HG03064 (cell line): ENCODE data around the gene SH2D1B.

Source experiments
- ATAC-seq: cut with Tn5 transposase; IDR thresholded peaks from one replicate; pipeline ENCODE4 v1.9.1; 2021; ENCODE audit warnings: low read depth; ENCODE audit not compliant: unreplicated experiment

SH2D1B gene

DNA sequence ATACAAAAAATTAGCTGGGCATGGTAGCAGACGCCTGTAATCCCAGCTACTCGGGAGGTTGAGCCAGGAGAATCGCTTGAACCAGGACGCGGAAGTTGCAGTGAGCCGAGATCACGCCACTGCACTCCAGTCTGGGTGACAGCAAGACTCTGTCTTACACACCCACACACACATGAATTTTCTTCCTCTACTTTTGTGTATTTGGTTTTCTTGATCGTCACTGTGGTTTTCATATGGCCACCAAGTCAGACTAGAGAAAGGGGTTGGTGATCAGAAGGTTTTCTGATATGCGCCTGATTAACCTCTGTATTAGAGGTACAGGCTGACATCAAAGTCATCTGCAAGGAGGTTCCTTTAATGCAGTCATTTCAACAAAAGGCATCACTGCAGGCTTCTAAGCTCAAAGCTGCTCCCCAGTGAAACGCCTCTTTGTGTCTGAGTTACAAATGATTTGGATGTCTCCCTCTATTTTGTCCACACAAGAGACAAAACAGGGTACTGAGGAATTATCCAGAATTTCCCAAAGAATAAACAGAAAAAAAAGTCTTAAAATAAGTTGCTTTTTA lies 11.1 kb downstream of the SH2D1B start:
- no peak for ATAC-seq

DNA sequence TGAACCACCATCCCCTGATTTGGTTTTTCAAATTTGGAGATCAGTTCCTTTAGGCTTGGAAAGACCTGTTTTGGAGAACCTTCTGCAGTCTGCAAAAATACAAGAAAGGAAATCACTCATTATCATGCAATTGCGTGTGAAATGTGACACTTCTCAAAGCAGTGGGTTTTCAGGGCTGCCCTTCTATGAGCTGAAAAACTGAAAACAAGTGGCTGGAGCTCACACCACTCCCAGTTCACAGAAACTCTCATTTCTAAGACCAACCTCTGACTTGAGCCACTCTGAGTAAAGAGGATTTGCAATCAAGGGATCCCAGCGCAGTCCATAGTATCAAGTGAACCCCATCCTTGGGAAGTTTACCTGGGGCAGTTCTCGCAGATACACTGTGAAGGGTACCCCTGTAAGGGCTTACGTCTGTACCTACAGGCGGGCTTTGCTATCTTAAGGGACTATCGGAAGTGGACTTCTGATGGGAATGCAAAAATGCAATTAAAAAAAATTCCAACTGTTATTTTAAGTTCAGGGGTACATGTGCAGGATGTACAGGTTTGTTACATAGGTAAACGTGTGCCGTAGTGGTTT lies 12.8 kb downstream of the SH2D1B start:
- ATAC-seq = no peak

DNA sequence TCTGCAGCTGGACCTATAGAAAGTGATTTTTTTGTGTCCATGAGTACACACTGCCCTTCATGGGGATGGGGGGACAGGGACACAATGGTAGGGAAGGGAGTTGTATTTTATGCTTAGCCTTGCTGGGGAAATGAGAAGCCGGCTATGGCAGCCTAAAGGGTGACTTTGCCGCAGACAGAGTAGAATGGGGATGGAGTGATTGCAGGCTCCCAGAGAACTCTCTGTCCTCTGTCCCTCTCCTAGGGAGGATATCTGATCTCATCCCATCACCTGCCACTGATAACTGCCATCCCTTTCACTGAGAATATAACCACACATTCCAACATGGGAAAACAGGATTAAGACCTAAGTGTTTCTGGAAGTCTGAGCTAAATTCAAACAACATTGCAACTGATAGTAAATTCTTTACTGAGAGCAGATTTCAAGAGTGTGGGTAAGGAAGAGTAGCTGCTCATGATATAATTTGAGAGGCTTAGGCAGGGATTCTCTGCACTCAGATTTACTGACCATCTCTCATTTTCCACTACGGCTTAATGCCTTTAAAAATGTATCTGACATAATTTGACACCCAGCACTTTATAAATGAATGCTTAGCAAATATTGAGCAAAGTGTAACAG lies 13.9 kb downstream of the SH2D1B start:
- no peak for ATAC-seq

DNA sequence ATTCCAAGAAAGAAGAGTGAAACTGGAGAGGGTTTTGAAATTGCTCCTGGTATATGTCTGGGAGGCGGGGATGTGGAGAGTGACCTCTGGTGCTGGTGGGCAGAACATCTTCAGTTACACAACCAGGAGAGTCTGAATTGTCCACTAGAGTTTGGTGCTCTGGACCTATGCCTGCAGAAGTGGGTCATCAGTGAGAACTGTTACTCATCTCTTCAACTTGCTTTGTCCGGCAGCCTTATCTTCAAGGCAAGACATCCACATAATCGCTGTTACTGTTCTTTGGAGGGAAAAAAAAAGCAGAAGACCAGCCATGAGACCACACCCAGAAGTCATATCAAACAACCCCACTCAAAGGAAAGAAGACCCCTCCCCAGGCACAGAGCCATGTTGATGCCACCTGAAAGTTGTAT lies 14.9 kb downstream of the SH2D1B start:
- ATAC-seq = no peak

DNA sequence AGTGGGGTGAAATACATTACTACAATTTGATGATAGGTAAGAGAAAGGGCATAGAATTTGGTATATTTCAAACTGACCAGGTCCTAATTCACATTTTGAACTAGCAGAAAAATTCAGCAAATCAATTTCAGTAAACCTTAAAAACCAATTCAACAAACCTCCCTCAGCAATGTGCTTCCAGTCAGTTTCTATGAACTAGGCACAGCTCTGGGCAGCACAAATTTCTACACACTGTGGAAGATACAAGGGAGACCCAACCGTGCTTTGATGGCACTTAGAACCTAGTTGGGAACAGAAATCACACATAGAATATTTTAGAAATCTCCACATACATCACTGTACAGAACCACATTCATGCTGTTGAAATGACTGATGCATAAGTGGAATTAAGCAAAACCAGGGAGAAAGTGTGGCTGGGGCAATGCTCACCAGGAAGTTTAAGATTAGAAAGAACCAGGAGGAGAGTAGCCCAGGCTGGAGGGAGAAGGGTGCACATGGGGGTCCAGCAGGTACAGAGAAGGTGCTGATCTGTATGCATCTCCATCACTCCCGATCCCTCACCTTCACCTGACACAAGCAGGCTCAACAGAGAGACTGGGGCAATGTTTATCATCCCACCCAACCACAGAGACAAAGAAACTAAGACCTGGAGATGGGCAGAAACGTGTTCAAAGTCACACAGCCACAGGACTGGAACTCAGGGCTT lies 15.6 kb downstream of the SH2D1B start:
- no peak for ATAC-seq

DNA sequence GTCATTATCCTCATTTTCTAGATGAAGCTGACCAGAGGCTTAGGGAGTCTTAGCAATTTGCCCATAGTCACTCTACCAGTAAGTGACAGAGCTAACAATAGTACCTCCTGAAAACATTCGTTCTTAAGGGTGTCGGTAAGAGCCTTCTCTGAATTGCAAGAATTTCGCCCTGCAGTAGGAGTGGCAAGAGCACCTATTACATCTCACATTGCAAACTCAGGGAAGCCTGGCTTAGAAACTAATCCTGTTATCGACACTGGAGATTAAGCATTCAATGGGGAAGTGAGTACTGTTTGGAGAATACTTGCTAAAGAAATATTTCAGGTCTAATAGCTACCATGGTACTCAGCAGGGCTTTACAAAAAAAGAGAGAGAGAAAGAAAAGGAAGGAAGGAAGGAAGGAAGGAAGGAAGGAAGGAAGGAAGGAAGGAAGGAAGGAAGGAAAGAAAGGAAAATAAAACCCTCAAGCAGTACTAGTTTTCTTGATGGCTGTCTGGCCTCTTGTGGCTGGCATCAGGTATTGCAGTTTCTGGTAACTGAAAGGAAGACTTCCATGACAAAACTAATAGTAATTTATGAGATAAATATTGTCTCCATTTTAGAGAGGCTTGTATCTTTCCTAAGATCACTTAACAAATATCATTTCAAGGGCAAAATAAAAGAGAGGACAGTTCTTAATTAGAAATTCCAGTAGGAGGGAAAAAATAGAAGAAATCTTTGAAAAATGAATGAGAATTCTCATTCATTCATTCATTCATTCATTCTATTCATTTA lies 20.0 kb downstream of the SH2D1B start:
- no peak for ATAC-seq

DNA sequence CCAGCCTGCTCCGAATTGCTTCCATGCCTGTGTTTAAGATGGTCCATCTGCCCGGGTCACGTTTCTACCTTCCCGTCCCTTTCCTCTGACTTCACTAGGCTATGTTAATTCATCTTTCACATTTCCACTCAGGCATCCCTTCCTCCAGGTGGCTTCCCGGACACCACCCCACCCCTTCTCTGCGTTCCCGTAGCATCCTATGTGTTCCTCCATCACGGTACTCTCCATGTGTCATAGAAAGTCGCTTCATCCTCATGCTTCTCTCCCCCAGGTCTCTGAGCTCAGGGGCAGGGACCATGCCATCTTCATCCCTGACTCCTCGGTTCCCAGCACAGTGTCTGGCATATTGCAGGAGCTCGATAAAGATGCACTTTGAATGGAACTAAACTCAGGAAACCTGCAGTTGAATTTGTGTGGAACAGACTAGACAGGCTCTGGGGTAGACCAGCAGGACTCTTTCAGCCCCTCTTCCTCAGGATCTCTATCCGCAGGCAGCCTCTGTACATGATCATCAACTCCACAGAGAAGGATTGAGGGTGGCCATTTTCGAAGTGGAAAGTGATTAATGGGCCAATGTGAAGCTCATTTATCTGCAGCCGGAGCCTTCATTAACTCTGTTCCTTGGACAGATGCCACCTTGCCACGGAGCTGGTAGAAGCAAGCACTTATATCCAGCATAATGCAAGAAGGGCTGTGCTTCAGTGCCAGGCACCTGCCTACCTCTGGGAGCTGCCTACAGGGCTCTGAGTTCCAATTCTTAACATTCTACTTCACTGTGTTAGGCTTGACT lies 21.3 kb downstream of the SH2D1B start:
- ATAC-seq = no peak

DNA sequence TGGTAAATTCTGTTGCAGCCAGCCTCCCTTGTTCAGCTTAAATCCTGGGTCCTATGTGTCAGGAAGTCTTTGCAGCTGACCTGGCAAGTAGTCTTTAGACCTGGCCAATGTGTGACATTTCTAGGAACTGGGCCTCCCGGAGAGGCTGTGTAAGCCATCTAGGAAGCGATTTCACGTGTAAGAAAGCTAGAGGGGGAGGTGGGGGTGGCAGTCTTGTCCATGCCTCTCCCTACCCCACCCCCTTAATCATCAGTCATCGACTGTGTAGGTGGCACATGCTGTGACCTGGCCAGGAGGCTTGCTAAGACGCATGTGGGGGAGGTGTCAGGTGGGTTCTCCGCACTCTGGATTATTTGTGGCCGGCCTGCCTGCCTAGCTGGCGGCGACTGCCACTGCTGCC lies 22.0 kb downstream of the SH2D1B start:
- no peak for ATAC-seq

DNA sequence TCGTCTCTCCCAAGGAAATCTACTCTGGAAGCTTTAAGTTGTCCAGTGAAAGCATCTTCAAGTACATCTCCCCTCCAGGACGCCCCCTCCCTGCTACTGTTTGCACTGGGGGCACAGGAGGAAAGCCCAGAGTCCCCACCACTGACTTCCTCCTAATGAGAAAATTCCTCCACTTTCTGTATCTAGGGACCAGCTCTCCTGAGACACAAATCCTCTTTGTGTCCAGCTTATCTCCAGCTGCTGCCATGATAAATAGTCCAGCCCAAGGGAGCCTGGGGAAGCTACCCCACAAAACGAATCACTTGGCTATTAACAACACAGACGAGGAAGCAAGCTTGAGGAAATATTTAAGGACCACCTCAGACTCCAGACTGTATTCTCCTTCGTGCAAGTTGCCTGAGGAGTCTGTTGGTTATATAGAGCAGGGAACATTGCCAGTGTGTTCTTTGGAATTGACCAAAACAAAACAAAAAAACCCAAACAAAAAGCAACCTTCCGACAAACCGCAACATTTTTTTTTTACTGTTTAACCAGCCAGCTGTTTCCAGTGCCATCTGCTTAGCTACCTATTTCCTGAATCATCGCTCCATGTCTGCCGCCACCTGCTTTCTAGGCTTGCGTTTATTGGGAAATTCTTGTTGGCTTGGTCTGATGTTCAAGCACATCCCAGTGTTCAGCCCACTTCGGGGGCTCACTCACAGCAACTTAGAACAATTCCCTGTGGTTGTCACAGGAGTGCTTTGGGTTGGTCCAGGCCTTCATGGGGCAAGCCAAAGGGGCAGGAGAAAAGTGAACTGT lies 22.7 kb downstream of the SH2D1B start:
- ATAC-seq = no peak

DNA sequence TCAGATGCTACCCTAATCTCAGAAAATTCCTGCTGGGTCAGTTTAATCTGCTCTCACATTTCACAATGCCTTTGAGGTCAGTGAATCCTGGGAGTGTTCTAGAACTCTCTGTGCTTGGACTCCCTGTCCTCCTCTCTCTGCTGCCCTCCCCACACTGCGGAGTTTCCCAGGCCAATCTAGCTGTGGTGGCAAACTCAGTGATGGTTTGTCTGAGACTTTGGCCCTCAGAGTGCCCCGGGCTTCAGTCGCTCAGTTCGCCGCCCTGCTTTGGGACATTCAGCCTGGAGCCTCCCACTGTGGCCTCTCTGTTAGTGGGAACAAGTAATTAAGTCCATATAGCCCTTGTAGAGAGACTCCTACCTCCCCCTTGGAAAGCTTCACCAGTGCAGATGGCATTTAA lies 23.3 kb downstream of the SH2D1B start:
- ATAC-seq = no peak

DNA sequence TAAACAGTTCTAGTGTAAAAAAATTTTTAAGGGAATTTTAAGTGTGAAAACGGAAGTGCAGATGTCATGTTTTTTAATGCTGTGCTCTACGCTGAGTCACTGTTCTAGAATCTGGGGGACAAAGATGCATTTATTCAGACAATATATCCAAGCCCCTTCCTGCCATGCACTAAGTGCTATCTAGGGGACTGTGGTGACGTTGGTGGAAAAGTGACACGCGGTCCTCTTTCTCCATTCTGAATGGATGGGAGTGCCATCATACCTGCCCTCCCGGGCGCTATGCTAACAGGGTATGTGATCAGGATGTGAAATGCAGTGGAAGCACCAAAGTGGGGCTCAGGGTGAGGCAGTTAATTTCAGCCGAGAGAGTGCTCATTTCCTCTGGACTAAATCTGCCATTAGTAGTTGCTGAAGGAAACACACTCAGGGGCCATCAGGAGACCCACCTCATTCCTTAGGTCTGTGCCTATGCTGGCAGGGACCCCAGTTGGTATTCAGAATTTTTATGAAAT lies 23.8 kb downstream of the SH2D1B start:
- ATAC-seq = no peak

DNA sequence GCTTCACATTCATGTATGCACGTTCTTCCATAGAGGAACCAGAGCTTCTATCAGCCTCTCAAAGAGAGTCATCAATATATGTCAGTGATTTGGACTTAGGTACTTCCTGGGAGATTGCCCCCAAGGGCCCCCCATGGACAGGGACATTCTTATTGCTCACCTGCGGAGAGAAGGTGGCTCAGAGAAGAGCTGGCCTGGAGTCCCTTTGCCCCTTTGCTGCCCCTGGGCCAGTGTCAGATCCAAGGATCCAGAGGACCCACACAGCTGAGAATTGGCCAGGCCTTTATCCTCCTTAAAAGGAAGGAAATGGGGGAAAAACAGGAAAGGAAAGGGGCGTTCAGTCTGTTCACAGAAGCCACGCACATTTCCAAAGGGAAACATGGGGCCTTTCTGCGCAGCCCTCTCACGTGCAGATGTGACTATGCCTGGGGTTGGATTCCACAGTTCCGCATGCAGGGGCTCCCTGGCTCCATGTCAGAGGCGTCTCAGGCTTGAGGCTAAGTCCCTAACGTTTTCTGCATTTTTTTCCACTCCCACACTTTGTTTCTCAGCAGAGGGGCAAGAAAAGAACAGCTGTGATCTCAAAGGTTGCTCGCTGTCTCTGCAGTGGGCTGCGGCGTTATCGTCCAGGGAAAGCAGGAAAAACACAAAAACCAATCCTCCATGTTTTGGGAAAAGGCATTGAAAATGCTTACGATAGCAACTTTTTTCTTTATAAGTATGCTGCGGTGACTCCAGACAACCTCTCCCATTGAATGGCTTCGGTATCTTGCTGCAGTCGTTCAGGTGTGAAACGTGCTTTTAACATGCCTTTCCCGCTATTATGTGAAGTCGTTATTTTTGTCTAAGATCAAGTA lies 24.5 kb downstream of the SH2D1B start:
- no peak for ATAC-seq

DNA sequence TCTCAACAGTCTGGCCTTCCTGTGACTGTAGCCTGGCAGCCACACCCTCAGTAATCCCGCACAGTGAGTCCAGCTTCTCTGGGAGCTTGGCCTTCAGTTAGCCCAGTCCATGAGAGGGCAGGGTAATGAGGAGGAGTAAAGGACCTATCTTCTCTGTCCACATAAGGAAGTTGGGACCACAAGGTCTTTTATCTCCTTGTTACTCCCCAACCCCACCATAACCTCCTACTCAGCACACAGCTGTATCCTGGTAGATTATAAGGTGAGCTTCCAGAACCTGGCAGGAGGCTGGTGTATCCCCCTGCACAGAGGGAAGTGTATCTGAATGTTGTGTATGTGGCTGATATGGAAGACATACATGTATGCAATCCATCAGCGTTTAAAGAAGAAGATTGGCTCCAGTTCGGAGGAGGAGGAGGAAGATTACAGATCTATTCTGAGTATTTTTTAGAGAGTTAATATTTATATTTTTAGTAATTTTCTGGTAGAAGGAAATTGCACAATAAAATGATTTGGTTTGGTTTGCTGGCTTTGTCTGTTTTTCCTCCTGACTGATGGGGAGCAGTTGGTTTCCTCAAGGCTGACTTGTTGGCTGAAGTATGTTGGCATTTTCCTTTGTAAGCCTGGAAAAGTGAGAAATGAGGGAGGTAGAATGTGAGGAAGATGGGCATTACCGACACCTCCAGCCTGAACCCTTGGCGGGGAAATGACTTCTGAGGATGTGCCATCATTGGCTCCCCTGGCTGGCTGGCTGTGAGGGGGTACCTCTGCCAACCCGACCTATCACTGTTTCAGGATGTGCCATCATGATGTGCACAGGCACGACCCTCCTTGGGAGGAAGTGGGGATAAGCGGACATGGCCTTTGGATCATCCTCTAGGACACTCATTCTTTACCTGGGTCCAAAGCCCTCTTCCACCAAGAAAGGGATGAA lies 25.4 kb downstream of the SH2D1B start:
- no peak for ATAC-seq

DNA sequence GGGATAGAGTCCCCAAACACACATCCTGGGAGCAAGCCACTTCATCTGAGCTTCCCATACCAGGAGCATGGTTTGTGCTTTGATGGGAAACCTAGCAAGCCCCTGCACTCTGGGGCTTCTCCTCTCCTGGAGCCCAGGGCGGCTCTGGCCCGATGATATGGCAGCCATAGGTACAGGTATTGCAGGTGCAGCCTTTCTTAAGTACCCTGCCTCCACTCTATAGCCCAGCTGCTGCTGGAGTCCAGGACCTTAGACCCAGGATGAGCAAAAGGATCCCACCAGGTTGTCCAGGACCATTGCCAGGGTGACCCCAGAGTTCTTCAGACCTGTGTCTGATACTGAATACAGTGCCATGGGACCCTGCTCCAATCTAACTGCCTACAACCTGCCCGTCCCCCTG lies 26.2 kb downstream of the SH2D1B start:
- ATAC-seq = no peak

DNA sequence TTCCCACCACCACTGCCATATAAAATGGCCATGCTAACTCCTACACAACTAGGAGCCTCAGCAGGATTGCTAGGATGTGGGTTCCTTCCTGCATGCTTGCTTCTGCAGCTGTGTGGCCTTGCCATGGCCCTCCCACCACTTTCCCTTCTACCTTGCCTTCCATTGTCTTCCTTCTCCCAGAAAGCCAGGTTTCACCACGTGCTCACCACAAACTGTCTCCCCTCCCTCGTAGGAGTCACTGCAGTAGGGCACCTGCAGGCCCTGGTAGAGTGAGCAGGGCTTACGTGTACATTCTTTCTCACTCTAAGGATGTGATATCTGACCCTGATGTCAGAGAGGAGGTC lies 26.7 kb downstream of the SH2D1B start:
- ATAC-seq = no peak

DNA sequence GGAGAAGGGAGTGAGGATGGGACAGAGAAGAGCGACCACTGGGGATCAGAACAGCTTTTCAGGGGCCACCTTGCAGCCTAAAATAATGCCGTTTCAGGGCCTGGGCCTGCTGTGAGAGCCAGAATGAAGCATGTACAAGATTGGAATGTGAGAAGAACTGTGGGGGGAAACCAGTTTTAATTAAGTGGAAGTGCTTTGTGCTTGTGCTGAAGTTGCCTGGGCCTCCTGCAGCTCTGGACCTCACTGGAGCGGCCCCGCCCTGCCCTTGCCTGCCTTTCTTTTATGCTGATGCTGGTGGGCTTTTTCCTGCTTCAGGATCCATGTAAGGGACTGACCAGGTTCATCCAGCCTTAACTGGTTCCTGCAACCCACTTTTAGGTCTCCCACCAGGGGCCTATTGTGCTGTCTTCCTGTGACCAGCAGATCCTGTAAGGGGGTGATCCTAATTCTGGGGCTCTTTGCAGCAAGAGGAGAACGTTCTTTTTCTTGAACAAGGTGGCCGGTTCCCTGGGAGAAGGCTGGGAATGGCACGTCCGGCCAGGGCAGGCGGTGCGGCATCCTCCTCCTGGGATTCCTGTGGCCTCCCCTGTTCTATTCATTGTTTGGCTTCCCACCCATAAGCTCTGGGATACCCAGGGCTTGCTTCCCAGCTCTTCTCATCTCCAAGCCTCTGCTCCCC lies 27.2 kb downstream of the SH2D1B start:
- no peak for ATAC-seq

DNA sequence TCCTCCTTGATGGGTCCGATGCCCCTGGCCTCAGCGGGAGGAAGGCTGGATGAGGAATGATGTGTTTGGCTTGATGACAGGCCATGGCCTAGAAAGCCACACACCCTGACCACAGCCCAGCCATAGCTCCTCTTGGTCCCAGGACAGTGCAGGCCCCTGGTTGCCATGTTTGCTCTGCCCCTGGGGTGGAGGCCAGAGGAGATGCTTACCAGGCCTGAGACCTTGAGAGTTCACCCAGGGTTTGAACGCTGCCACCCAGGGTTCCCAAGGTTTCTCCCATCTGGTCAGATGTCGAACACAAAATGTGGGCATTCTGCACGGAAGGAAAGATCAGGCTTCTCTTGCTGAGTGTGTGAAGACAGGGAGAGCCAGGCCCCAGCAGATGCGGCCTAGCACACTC lies 27.8 kb downstream of the SH2D1B start:
- no peak for ATAC-seq
